ENCODE results near the gene GPR107.

GPR107 gene

DNA sequence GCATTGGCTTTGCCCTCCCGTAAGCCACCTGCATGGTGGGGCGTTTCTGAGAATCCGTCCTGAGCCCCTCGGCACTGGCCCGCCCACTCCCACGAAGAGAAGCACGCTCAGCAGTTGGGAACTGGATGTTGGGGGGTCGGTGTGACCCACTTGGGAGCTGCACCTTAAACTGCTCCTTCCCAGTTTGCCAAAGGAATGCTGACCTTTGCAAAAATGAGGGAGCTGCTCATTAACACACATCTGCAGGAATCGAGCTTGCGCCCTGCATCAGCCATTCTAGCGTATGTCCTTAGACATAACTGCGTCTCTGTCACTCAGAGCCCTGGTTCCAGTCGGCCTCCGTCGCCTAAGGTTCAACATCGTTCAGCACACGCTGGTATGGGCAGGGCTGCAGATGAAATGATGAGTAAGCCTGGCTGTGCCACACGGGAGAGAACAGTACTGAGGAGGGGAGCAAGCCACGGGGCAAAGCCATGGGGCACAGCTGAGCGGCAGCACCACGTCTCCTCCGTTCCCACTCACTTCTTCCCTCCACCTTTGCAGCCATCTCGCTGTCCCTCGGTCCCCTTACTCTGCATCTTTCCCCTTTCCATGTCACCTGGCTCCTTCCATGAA lies 89.7 kb downstream of the GPR107 start:
- ATAC-seq = peak; percentile 51
- no peak for TF ChIP-seq ZC3H10 (CRISPR knock-in tag; IDR thresholded peaks at IDR 0.05)
- no peak for TF ChIP-seq ZNF8 (CRISPR knock-in tag; IDR thresholded peaks at IDR 0.05)
- no peak for TF ChIP-seq ZNF565 (CRISPR knock-in tag; conservative IDR thresholded peaks at IDR 0.05; ENCODE audit: low read depth)
- no peak for TF ChIP-seq ESRRG (CRISPR knock-in tag; IDR thresholded peaks at IDR 0.05)

DNA sequence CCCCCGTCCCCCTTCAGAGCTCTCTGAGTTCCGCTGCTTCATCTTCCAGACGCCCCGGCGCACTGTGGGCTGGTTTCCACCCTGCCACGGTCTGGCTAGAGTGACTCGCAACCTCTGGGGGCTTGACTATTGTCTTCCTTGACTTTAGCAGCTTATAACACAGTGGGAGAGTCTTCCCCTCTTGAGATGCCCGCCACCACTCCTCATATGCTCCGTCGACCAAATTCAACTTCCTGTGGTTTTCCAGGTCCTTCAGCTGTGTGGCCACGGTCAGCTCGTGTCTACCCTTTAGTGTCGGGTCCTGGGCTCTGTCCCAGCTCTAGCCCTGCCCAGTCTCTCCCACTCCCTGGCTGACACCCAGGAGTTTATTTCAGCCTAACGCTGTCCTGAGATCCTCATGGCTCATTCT lies 90.3 kb downstream of the GPR107 start:
- ATAC-seq = peak; percentile 67
- no peak for TF ChIP-seq ZFP30 (CRISPR knock-in tag; IDR thresholded peaks at IDR 0.05)
- no peak for TF ChIP-seq ARNTL (CRISPR knock-in tag; IDR thresholded peaks at IDR 0.05; ENCODE audit: borderline replicate concordance, low read depth)
- TF ChIP-seq ZC3H10 (CRISPR knock-in tag; IDR thresholded peaks at IDR 0.05) = no peak
- no peak for TF ChIP-seq PPARA (CRISPR knock-in tag; IDR thresholded peaks at IDR 0.05; ENCODE audit: borderline replicate concordance)
- TF ChIP-seq SNAI2 (CRISPR knock-in tag; IDR thresholded peaks at IDR 0.05) = no peak
- no peak for TF ChIP-seq ZNF70 (CRISPR knock-in tag; IDR thresholded peaks at IDR 0.05)
- no peak for TF ChIP-seq TOX (CRISPR knock-in tag; IDR thresholded peaks at IDR 0.05; ENCODE audit: borderline replicate concordance)
- TF ChIP-seq BACH2 (CRISPR knock-in tag; IDR thresholded peaks at IDR 0.05; ENCODE audit: borderline replicate concordance) = no peak
- TF ChIP-seq OSR1 (CRISPR knock-in tag; IDR thresholded peaks at IDR 0.05) = no peak
- no peak for TF ChIP-seq ZFP3 (CRISPR knock-in tag; IDR thresholded peaks at IDR 0.05)
- TF ChIP-seq, protein P1, sequence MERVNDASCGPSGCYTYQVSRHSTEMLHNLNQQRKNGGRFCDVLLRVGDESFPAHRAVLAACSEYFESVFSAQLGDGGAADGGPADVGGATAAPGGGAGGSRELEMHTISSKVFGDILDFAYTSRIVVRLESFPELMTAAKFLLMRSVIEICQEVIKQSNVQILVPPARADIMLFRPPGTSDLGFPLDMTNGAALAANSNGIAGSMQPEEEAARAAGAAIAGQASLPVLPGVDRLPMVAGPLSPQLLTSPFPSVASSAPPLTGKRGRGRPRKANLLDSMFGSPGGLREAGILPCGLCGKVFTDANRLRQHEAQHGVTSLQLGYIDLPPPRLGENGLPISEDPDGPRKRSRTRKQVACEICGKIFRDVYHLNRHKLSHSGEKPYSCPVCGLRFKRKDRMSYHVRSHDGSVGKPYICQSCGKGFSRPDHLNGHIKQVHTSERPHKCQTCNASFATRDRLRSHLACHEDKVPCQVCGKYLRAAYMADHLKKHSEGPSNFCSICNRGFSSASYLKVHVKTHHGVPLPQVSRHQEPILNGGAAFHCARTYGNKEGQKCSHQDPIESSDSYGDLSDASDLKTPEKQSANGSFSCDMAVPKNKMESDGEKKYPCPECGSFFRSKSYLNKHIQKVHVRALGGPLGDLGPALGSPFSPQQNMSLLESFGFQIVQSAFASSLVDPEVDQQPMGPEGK (CRISPR knock-in tag; IDR thresholded peaks at IDR 0.05; ENCODE audit: borderline replicate concordance) = no peak
- TF ChIP-seq CREB5 (CRISPR knock-in tag; IDR thresholded peaks at IDR 0.05; ENCODE audit: low read depth) = no peak

GRCh38 chr9:130144703-130145102 lies 91.0 kb downstream of the GPR107 start:
- ATAC-seq = no peak
- no peak for TF ChIP-seq BACH2 (CRISPR knock-in tag; IDR thresholded peaks at IDR 0.05; ENCODE audit: borderline replicate concordance)
- no peak for TF ChIP-seq ZNF8 (CRISPR knock-in tag; IDR thresholded peaks at IDR 0.05)
- no peak for TF ChIP-seq RARB (CRISPR knock-in tag; IDR thresholded peaks at IDR 0.05)
- TF ChIP-seq SNAI2 (CRISPR knock-in tag; IDR thresholded peaks at IDR 0.05) = no peak
- no peak for TF ChIP-seq CSDC2 (CRISPR knock-in tag; IDR thresholded peaks at IDR 0.05)
- no peak for TF ChIP-seq ZFP3 (CRISPR knock-in tag; IDR thresholded peaks at IDR 0.05)
- TF ChIP-seq ZNF70 (CRISPR knock-in tag; IDR thresholded peaks at IDR 0.05) = no peak
- TF ChIP-seq TSHZ2 (CRISPR knock-in tag; IDR thresholded peaks at IDR 0.05) = no peak
- TF ChIP-seq ZNF565 (CRISPR knock-in tag; conservative IDR thresholded peaks at IDR 0.05; ENCODE audit: low read depth) = no peak
- TF ChIP-seq, protein P2, sequence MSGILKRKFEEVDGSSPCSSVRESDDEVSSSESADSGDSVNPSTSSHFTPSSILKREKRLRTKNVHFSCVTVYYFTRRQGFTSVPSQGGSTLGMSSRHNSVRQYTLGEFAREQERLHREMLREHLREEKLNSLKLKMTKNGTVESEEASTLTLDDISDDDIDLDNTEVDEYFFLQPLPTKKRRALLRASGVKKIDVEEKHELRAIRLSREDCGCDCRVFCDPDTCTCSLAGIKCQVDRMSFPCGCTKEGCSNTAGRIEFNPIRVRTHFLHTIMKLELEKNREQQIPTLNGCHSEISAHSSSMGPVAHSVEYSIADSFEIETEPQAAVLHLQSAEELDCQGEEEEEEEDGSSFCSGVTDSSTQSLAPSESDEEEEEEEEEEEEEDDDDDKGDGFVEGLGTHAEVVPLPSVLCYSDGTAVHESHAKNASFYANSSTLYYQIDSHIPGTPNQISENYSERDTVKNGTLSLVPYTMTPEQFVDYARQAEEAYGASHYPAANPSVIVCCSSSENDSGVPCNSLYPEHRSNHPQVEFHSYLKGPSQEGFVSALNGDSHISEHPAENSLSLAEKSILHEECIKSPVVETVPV (CRISPR knock-in tag; IDR thresholded peaks at IDR 0.05) = no peak
- no peak for TF ChIP-seq ZC3H10 (CRISPR knock-in tag; IDR thresholded peaks at IDR 0.05)
- no peak for TF ChIP-seq GLIS3 (CRISPR knock-in tag; IDR thresholded peaks at IDR 0.05)
- TF ChIP-seq ZFP30 (CRISPR knock-in tag; IDR thresholded peaks at IDR 0.05) = no peak

DNA sequence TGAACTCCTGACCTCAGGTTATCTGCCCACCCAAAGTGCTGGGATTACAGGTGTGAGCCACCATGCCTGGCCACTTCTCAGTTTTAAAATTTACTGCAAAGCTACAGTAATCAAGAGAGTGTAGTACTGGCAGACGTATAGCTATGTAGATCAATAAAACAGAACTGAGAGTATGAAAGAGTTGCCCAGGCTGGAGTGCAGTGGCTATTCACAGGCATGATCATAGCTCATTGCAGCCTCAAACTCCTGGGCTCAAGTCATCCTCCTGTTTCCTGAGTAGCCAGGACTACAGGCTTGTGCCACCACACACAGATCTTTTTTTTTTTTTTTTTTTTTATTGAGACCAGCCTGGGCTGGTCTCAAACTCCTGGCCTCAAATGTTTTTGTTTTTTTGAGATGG lies 92.0 kb downstream of the GPR107 start:
- TF ChIP-seq TSHZ2 (CRISPR knock-in tag; IDR thresholded peaks at IDR 0.05) = no peak
- TF ChIP-seq ARNTL (CRISPR knock-in tag; IDR thresholded peaks at IDR 0.05; ENCODE audit: borderline replicate concordance, low read depth) = no peak
- no peak for TF ChIP-seq CSDC2 (CRISPR knock-in tag; IDR thresholded peaks at IDR 0.05)
- TF ChIP-seq TCF4 (CRISPR knock-in tag; IDR thresholded peaks at IDR 0.05; ENCODE audit: borderline replicate concordance) = no peak
- no peak for TF ChIP-seq ZNF565 (CRISPR knock-in tag; conservative IDR thresholded peaks at IDR 0.05; ENCODE audit: low read depth)
- no peak for TF ChIP-seq SNAI2 (CRISPR knock-in tag; IDR thresholded peaks at IDR 0.05)
- no peak for ATAC-seq
